PFSK-1 (cell line): Measurements from ENCODE around the gene KCNS3.

Experiments
- FOXP2 ChIP-seq: optimal IDR thresholded peaks from 2 replicates; pipeline ENCODE3; 2011; ENCODE audit warnings: borderline replicate concordance, control low read depth, inconsistent platforms; ENCODE audit not compliant: insufficient read depth; ENCODE audit errors: extremely low read length, extremely low read depth
- POLR2AphosphoS5 ChIP-seq: IDR thresholded peaks from 2 replicates; pipeline ENCODE4 v1.6.1; 2012; ENCODE audit warnings: low read depth, mild to moderate bottlenecking, control low read depth, low read length, moderate library complexity
- SIN3A ChIP-seq: IDR thresholded peaks from 2 replicates; pipeline ENCODE4 v1.6.1; 2012; ENCODE audit warnings: mild to moderate bottlenecking, low read length, moderate library complexity, borderline replicate concordance; ENCODE audit not compliant: insufficient read depth
- TAF1 ChIP-seq: IDR thresholded peaks from 2 replicates; pipeline ENCODE4 v1.6.1; 2012; ENCODE audit warnings: low read length, control low read depth, borderline replicate concordance; ENCODE audit not compliant: insufficient read depth
- TF ChIP-seq, protein P1 (sequence below), 2 experiments: IDR thresholded peaks; 2 replicates each; pipeline versions ENCODE4 v1.6.1 to v1.8.0; 2011 to 2012; ENCODE audit warnings: low read depth in 2 of 2, low read length in 2 of 2, control low read depth in 1 of 2, inconsistent platforms in 1 of 2, mild to moderate bottlenecking in 1 of 2, moderate library complexity in 1 of 2; ENCODE audit not compliant: insufficient read depth in 1 of 2

KCNS3 gene

DNA sequence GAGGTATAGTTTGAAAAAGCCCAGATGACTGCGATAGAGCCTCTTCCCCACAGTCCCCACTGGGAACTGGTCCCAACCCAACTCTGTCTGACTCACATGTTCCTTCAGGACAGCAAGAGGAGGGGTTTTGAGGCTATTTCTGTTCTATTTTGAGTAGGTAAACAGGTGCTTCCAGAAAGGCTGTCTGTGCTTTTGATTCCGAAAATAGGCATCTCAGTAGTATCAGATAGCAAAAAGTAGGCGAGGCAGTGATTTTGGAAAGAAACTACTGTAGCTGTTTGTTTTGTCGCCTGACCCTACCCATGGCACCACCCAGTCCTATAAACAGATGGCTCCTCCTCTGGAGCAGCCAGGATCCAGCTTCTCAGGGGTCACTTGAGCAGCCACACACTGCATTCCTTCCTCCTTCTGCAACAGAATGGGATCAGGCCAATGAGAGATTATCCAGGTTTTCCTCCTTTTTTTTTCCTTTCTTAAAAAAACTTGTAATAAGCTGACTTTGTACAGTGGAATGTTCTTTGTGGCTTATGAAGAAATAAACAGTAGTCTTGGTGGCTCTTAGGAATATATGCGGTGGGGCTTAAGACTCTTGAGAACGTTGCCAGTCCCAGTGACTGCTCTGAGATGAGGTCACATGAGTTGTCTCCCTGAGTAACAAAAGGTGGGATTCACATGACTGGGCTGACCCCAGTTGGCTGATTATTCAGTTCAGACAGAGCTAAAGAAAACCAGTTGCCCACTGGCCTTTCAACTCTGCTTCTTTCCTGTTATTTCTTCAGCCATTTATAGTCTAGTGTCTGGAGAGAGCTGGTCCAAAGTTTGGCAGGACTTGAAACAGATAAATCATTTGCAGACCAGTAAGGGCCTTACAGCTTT lies 98.6 kb downstream of the KCNS3 start:
- TF ChIP-seq TAF1 (no peak), FOXP2 (no peak), POLR2AphosphoS5 (no peak), SIN3A (no peak)
- TF ChIP-seq, protein P1, sequence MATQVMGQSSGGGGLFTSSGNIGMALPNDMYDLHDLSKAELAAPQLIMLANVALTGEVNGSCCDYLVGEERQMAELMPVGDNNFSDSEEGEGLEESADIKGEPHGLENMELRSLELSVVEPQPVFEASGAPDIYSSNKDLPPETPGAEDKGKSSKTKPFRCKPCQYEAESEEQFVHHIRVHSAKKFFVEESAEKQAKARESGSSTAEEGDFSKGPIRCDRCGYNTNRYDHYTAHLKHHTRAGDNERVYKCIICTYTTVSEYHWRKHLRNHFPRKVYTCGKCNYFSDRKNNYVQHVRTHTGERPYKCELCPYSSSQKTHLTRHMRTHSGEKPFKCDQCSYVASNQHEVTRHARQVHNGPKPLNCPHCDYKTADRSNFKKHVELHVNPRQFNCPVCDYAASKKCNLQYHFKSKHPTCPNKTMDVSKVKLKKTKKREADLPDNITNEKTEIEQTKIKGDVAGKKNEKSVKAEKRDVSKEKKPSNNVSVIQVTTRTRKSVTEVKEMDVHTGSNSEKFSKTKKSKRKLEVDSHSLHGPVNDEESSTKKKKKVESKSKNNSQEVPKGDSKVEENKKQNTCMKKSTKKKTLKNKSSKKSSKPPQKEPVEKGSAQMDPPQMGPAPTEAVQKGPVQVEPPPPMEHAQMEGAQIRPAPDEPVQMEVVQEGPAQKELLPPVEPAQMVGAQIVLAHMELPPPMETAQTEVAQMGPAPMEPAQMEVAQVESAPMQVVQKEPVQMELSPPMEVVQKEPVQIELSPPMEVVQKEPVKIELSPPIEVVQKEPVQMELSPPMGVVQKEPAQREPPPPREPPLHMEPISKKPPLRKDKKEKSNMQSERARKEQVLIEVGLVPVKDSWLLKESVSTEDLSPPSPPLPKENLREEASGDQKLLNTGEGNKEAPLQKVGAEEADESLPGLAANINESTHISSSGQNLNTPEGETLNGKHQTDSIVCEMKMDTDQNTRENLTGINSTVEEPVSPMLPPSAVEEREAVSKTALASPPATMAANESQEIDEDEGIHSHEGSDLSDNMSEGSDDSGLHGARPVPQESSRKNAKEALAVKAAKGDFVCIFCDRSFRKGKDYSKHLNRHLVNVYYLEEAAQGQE (IDR thresholded peaks at IDR 0.05; ENCODE audit: insufficient read depth in 1 of 2, low read depth in 2 of 2, low read length in 2 of 2), result no peak

DNA sequence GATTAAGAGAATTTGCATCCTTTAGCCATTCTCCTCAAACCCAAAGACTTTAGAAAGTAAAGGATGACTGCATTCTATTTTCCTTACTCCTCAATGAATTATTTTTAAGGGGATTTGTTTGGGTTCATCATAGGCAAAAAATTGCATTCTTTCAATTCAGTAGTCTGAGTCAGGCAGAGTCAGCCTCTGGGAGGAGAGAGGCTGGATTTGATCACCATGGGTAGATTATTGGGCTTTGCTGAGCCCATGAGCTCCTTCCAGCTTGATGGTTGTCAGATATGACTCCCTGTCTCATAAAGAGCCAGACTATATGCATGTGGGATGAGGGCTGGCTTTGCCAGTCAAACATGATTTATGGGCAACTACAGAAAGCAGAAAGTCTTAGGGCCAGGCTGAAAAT lies 101.2 kb downstream of the KCNS3 start:
- TF ChIP-seq TAF1 (no peak), FOXP2 (no peak), SIN3A (no peak), POLR2AphosphoS5 (no peak)
- TF ChIP-seq, protein P1 (IDR thresholded peaks at IDR 0.05; ENCODE audit: insufficient read depth in 1 of 2, low read depth in 2 of 2, low read length in 2 of 2), result no peak

DNA sequence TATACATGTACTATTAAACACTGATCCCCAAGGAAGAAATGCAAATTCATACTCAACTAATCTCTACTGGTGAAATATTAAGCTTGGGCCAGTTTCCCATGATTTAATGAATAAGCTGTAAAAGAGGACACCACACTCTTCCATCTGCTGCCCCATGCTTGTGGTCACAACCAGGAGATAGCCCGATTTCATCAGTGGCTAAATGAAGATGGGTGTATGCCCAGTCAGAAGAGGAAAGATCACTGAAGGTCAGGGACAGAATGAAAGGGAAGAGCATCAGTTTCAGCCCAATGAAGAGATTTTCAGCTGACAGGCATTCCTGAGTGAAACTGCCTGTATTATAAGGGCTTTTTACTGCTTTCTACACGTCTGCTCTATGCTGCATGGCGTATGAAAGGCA lies 103.5 kb downstream of the KCNS3 start:
- TF ChIP-seq, protein P1 (IDR thresholded peaks at IDR 0.05; ENCODE audit: insufficient read depth in 1 of 2, low read depth in 2 of 2, low read length in 2 of 2), result no peak
- no peak for TF ChIP-seq FOXP2
- no peak for TF ChIP-seq SIN3A
- no peak for TF ChIP-seq POLR2AphosphoS5
- TF ChIP-seq TAF1, result no peak
